HEK293 (cell line): ENCODE results near the gene TNFRSF13B.

Experiments used
- CTCF ChIA-PET: fragments of 350-600 bp; formaldehyde crosslinking; extraction: SDS; loops from one replicate; lab custom pipeline; 2021; ENCODE audit warnings: antibody characterized with exemption; lab: Yijun Ruan, JAX
- POLR2A ChIA-PET: fragments of 300-600 bp; formaldehyde crosslinking; extraction: SDS; loops from one replicate; lab custom pipeline; 2020; ENCODE audit warnings: antibody characterized with exemption, inconsistent platforms; lab: Yijun Ruan, JAX
- H3K27ac ChIP-seq: fragments of 200-500 bp; sonication (Bioruptor generic); 2 replicates; pipeline ENCODE4 v1.5.1; 2014; ENCODE audit warnings: low read depth, low read length, control low read depth, inconsistent platforms; ENCODE audit errors: extremely low read depth
- H3K36me3 ChIP-seq, 2 experiments: fragments of 200-500 bp in 1 of 2; sonication (Bioruptor generic) in 1 of 2; 1 replicate in 1 of 2; 2 replicates in 1 of 2; pipeline ENCODE4 v1.5.1; 2014 to 2017; ENCODE audit warnings: inconsistent platforms in 2 of 2, low read length in 2 of 2; ENCODE audit not compliant: control insufficient read depth in 2 of 2, insufficient read depth in 1 of 2
- H3K4me1 ChIP-seq: fragments of 200-500 bp; sonication (Bioruptor generic); 2 replicates; pipeline ENCODE4 v1.5.1; 2014; ENCODE audit warnings: mild to moderate bottlenecking, low read length, inconsistent platforms; ENCODE audit not compliant: control insufficient read depth, insufficient read depth
- H3K4me3 ChIP-seq: 2 replicates; pipeline ENCODE4 v1.5.1; 2011; ENCODE audit warnings: low read depth, mild to moderate bottlenecking, control low read depth, low read length, moderate library complexity
- H3K9me3 ChIP-seq: fragments of 200-500 bp; sonication (Bioruptor generic); 2 replicates; pipeline ENCODE4 v1.5.1; 2014; ENCODE audit warnings: low read depth, low read length, inconsistent platforms; ENCODE audit not compliant: control insufficient read depth, insufficient read depth
- GLIS1 ChIP-seq: fragments of 450-650 bp; formaldehyde crosslinking; IDR thresholded peaks from 2 replicates; pipeline ENCODE4 v1.5.1; 2016; ENCODE audit warnings: missing biosample characterization, missing genetic modification characterization
- RBAK ChIP-seq: fragments of 450-650 bp; formaldehyde crosslinking; IDR thresholded peaks from 2 replicates; pipeline ENCODE4 v1.5.1; 2016; ENCODE audit warnings: missing biosample characterization, missing genetic modification characterization
- SP2 ChIP-seq: fragments of 450-650 bp; formaldehyde crosslinking; IDR thresholded peaks from 2 replicates; pipeline ENCODE4 v1.5.1; 2016; ENCODE audit warnings: missing biosample characterization, missing genetic modification characterization
- ZBTB48 ChIP-seq: fragments of 450-650 bp; formaldehyde crosslinking; IDR thresholded peaks from 2 replicates; pipeline ENCODE4 v1.5.1; 2016; ENCODE audit warnings: missing biosample characterization, missing genetic modification characterization
- ZIC2 ChIP-seq: fragments of 450-650 bp; formaldehyde crosslinking; IDR thresholded peaks from 2 replicates; pipeline ENCODE4 v1.5.1; 2016; ENCODE audit warnings: missing biosample characterization, missing genetic modification characterization
- ZNF169 ChIP-seq: fragments of 450-650 bp; formaldehyde crosslinking; IDR thresholded peaks from 2 replicates; pipeline ENCODE4 v1.5.1; 2016; ENCODE audit warnings: missing biosample characterization, missing genetic modification characterization
- ZNF184 ChIP-seq: fragments of 450-650 bp; IDR thresholded peaks from 2 replicates; pipeline ENCODE4 v1.5.1; 2018; ENCODE audit warnings: missing biosample characterization, mild to moderate bottlenecking, missing genetic modification characterization
- ZNF2 ChIP-seq: fragments of 450-650 bp; formaldehyde crosslinking; IDR thresholded peaks from 2 replicates; pipeline ENCODE4 v1.5.1; 2016; ENCODE audit warnings: missing biosample characterization, missing genetic modification characterization
- ZNF202 ChIP-seq: fragments of 450-650 bp; formaldehyde crosslinking; IDR thresholded peaks from 2 replicates; pipeline ENCODE4 v1.5.1; 2016; ENCODE audit warnings: missing biosample characterization, missing genetic modification characterization, borderline replicate concordance
- ZNF211 ChIP-seq: fragments of 450-650 bp; formaldehyde crosslinking; IDR thresholded peaks from 2 replicates; pipeline ENCODE4 v1.5.1; 2016; ENCODE audit warnings: low read depth, missing biosample characterization, missing genetic modification characterization
- ZNF24 ChIP-seq: fragments of 450-650 bp; formaldehyde crosslinking; IDR thresholded peaks from 2 replicates; pipeline ENCODE4 v1.5.1; 2016; ENCODE audit warnings: missing biosample characterization, missing genetic modification characterization
- ZNF302 ChIP-seq: fragments of 450-650 bp; formaldehyde crosslinking; IDR thresholded peaks from 2 replicates; pipeline ENCODE4 v1.5.1; 2016; ENCODE audit warnings: missing biosample characterization, missing genetic modification characterization, low read depth
- ZNF311 ChIP-seq: fragments of 450-650 bp; formaldehyde crosslinking; IDR thresholded peaks from 2 replicates; pipeline ENCODE4 v1.5.1; 2017; ENCODE audit warnings: missing biosample characterization, missing genetic modification characterization, borderline replicate concordance
- ZNF335 ChIP-seq: fragments of 450-650 bp; formaldehyde crosslinking; conservative IDR thresholded peaks from 2 replicates; pipeline ENCODE4 v1.5.1; 2016; ENCODE audit warnings: missing biosample characterization, missing genetic modification characterization
- ZNF423 ChIP-seq: fragments of 450-650 bp; formaldehyde crosslinking; IDR thresholded peaks from 2 replicates; pipeline ENCODE4 v1.5.1; 2016; ENCODE audit warnings: missing biosample characterization, missing genetic modification characterization
- ZNF426 ChIP-seq: fragments of 450-650 bp; formaldehyde crosslinking; IDR thresholded peaks from 2 replicates; pipeline ENCODE4 v1.5.1; 2017; ENCODE audit warnings: missing biosample characterization, missing genetic modification characterization, mild to moderate bottlenecking, inconsistent platforms, moderate library complexity
- ZNF501 ChIP-seq: fragments of 450-650 bp; formaldehyde crosslinking; IDR thresholded peaks from 2 replicates; pipeline ENCODE4 v1.5.1; 2016; ENCODE audit warnings: missing biosample characterization, missing genetic modification characterization
- ZNF560 ChIP-seq: fragments of 450-650 bp; formaldehyde crosslinking; IDR thresholded peaks from 2 replicates; pipeline ENCODE4 v1.5.1; 2017; ENCODE audit warnings: missing biosample characterization, missing genetic modification characterization, borderline replicate concordance
- ZNF654 ChIP-seq: fragments of 450-650 bp; formaldehyde crosslinking; IDR thresholded peaks from 2 replicates; pipeline ENCODE4 v1.5.1; 2016; ENCODE audit warnings: low read depth, missing biosample characterization, missing genetic modification characterization
- ZNF660 ChIP-seq: fragments of 450-650 bp; IDR thresholded peaks from 2 replicates; pipeline ENCODE4 v1.5.1; 2018; ENCODE audit warnings: missing biosample characterization, mild to moderate bottlenecking, missing genetic modification characterization
- ZSCAN23 ChIP-seq: fragments of 450-650 bp; formaldehyde crosslinking; IDR thresholded peaks from 2 replicates; pipeline ENCODE4 v1.5.1; 2016; ENCODE audit warnings: missing biosample characterization, missing genetic modification characterization
- TF ChIP-seq, protein P1 (sequence below): fragments of 450-650 bp; formaldehyde crosslinking; IDR thresholded peaks from 2 replicates; pipeline ENCODE4 v1.5.1; 2017; ENCODE audit warnings: missing biosample characterization, missing genetic modification characterization
- TF ChIP-seq, protein P2 (sequence below): fragments of 450-650 bp; formaldehyde crosslinking; IDR thresholded peaks from 2 replicates; pipeline ENCODE4 v1.5.1; 2017; ENCODE audit warnings: missing biosample characterization, mild to moderate bottlenecking, missing genetic modification characterization, moderate library complexity
- TF ChIP-seq, protein P3 (sequence below): fragments of 450-650 bp; formaldehyde crosslinking; optimal IDR thresholded peaks from 2 replicates; pipeline ENCODE3; 2016; ENCODE audit warnings: missing biosample characterization, mild to moderate bottlenecking, missing genetic modification characterization
- TF ChIP-seq, protein P4 (sequence below): fragments of 450-650 bp; formaldehyde crosslinking; IDR thresholded peaks from 2 replicates; pipeline ENCODE4 v1.5.1; 2016; ENCODE audit warnings: missing biosample characterization, missing genetic modification characterization
- TF ChIP-seq, protein P5 (sequence below): fragments of 450-650 bp; formaldehyde crosslinking; IDR thresholded peaks from 2 replicates; pipeline ENCODE4 v1.5.1; 2016; ENCODE audit warnings: missing biosample characterization, missing genetic modification characterization

Gene TNFRSF13B

DNA sequence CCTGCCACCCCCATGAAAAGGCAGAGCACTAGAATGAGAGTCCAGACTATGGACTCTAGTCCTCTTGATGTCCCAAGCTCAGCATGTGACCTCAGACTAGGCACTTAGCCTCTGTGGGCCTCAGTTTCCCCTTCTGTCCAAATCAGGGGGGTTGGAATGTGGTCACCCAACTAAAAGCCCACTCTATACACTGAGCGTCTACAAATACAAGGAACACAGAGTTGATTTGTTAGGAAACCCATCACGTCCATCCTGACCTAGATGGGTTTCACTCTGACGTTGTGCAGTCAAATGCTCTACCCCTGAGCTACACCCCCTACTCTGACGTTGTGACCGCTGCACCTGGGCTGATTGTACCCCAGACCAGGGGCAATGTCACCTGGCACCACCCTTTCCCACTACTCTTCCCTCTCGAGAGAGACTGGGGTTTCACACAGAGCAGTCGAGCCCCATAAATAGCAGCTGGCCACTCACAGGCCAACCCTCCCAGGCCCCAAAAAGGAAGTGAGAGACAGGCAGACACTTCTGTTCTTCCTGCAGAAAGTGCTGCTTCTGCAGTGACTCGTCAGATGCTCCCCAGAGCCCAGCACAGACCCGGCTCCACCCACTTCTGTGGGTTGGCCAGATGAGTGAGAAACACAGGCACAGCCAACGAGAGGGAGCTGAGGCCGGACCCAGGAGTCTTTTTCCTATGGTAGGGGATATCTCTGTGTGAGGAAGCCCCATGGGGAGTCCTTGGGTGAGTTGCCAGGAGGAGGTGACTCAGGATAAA, 16.1 kb upstream of the TNFRSF13B start:
- Histone ChIP-seq H3K9me3 (no peaks in the 10 kb centered on the region), H3K27ac (no peak overlapping the region), H3K36me3 (no peaks in the 10 kb centered on the region), H3K4me1 (no peaks in the 10 kb centered on the region; the same call in 1 of the 2 replicates), H3K4me3 (no peak overlapping the region)
- TF ChIP-seq ZNF560 (tag by site-specific recombination) (no peak), ZNF426 (tag by site-specific recombination) (no peak), SP2 (peak; percentile 13; the same call in 1 of the 2 replicates), ZNF311 (tag by site-specific recombination) (no peak), ZNF335 (no peak), ZBTB48 (tag by site-specific recombination) (peak; percentile 38; the same call in 1 of the 2 replicates), ZNF302 (tag by site-specific recombination) (no peak), ZNF2 (tag by site-specific recombination) (no peak), GLIS1 (peak; percentile 88), ZIC2 (tag by site-specific recombination) (peak; percentile 34; the same call in 1 of the 2 replicates), ZNF184 (tag by site-specific recombination) (no peak), ZNF24 (no peak), ZNF654 (tag by site-specific recombination) (no peak)
- TF ChIP-seq, protein P1, sequence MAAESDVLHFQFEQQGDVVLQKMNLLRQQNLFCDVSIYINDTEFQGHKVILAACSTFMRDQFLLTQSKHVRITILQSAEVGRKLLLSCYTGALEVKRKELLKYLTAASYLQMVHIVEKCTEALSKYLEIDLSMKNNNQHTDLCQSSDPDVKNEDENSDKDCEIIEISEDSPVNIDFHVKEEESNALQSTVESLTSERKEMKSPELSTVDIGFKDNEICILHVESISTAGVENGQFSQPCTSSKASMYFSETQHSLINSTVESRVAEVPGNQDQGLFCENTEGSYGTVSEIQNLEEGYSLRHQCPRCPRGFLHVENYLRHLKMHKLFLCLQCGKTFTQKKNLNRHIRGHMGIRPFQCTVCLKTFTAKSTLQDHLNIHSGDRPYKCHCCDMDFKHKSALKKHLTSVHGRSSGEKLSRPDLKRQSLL (tag by site-specific recombination) = no peak
- TF ChIP-seq, protein P2, sequence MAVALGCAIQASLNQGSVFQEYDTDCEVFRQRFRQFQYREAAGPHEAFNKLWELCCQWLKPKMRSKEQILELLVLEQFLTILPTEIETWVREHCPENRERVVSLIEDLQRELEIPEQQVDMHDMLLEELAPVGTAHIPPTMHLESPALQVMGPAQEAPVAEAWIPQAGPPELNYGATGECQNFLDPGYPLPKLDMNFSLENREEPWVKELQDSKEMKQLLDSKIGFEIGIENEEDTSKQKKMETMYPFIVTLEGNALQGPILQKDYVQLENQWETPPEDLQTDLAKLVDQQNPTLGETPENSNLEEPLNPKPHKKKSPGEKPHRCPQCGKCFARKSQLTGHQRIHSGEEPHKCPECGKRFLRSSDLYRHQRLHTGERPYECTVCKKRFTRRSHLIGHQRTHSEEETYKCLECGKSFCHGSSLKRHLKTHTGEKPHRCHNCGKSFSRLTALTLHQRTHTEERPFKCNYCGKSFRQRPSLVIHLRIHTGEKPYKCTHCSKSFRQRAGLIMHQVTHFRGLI (tag by site-specific recombination) = peak; percentile 31; the same call in 1 of the 2 replicates
- TF ChIP-seq, protein P3, sequence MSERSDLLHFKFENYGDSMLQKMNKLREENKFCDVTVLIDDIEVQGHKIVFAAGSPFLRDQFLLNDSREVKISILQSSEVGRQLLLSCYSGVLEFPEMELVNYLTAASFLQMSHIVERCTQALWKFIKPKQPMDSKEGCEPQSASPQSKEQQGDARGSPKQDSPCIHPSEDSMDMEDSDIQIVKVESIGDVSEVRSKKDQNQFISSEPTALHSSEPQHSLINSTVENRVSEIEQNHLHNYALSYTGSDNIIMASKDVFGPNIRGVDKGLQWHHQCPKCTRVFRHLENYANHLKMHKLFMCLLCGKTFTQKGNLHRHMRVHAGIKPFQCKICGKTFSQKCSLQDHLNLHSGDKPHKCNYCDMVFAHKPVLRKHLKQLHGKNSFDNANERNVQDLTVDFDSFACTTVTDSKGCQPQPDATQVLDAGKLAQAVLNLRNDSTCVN (tag by site-specific recombination) = no peak
- CTCF ChIA-PET = interaction anchor here (1.2 to 3.1 kb wide), 2 partner anchors 13 to 398 kb away, joined by 3 to 16 read pairs; no protein-coding TSS in a partner anchor
- POLR2A ChIA-PET = no interaction called here

DNA sequence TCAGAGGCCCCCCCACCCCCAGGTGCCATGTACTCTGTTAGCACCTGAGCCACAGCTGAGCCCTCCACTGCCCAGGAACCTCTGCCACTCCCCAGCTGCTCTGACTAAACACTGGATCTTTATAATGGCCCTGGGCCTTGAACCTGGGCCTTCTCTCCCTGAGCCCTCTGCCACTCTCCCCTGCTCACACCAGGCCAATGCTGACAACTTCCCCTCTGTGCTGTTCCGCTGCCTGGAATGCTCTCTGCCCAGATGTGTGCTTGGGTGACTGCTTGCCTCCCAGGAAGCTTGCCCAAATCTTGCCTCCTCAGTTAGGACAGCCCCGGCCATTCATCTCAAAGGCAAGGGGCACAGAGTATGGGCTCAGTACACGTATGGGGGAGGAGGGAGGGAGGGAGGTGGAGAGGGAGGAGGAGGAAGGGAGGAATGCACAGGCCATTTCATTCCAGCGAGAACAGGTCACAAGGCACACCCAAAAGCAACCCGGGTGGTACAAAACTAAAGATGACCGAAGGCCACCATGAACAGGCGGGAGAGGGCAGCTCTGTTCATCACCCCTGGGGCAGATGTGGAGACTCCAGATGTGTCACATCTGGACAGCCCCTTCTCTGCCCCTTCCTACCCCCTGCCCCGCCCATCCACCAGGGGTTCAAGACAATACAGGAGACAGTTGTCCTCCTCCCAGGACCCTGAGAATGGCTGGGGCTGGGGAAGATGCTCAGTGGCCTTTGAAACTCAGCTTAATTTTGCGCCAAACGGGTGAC, 15.3 kb upstream of the TNFRSF13B start:
- H3K4me3 ChIP-seq = no peak overlapping the region
- POLR2A ChIA-PET = no interaction called here
- H3K36me3 ChIP-seq = no peaks in the 10 kb centered on the region
- no peaks in the 10 kb centered on the region for H3K9me3 ChIP-seq
- CTCF ChIA-PET = interaction anchor here (0.6 to 3.1 kb wide), 5 partner anchors 13 to 398 kb away, joined by 3 to 16 read pairs (median 4); no protein-coding TSS in a partner anchor
- H3K27ac ChIP-seq = no peak overlapping the region
- no peak for TF ChIP-seq ZNF169
- TF ChIP-seq ZNF660 (tag by site-specific recombination) = no peak
- TF ChIP-seq ZNF211 (tag by site-specific recombination) = no peak
- TF ChIP-seq, protein P4, sequence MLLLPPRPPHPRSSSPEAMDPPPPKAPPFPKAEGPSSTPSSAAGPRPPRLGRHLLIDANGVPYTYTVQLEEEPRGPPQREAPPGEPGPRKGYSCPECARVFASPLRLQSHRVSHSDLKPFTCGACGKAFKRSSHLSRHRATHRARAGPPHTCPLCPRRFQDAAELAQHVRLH (tag by site-specific recombination) = no peak
- TF ChIP-seq ZIC2 (tag by site-specific recombination) = no peak
- no peak for TF ChIP-seq RBAK (tag by site-specific recombination)
- TF ChIP-seq, protein P5, sequence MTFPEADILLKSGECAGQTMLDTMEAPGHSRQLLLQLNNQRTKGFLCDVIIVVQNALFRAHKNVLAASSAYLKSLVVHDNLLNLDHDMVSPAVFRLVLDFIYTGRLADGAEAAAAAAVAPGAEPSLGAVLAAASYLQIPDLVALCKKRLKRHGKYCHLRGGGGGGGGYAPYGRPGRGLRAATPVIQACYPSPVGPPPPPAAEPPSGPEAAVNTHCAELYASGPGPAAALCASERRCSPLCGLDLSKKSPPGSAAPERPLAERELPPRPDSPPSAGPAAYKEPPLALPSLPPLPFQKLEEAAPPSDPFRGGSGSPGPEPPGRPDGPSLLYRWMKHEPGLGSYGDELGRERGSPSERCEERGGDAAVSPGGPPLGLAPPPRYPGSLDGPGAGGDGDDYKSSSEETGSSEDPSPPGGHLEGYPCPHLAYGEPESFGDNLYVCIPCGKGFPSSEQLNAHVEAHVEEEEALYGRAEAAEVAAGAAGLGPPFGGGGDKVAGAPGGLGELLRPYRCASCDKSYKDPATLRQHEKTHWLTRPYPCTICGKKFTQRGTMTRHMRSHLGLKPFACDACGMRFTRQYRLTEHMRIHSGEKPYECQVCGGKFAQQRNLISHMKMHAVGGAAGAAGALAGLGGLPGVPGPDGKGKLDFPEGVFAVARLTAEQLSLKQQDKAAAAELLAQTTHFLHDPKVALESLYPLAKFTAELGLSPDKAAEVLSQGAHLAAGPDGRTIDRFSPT (tag by site-specific recombination) = no peak
- no peak for TF ChIP-seq ZNF501
- no peak for TF ChIP-seq ZNF423 (tag by site-specific recombination)
- TF ChIP-seq ZNF202 (tag by site-specific recombination) = no peak
- TF ChIP-seq ZSCAN23 = no peak
- H3K4me1 ChIP-seq = no peaks in the 10 kb centered on the region; the same call in 1 of the 2 replicates
